Measurements from ENCODE around the gene PSIP1.
"Not testable (repeated sequence)": the region's sequence is repeated elsewhere in the genome, so short reads cannot be mapped to it uniquely, and the experiment has no call there.

Gene PSIP1

GRCh38 chr9:15430920-15431844, 79.6 kb downstream of the PSIP1 start:
- no peak for DNase-seq

GRCh38 chr9:15427702-15428101, 83.1 kb downstream of the PSIP1 start:
- DNase-seq, result not testable (repeated sequence)

GRCh38 chr9:15426019-15426418, 84.8 kb downstream of the PSIP1 start:
- no peak for DNase-seq

GRCh38 chr9:15423231-15423985, 87.4 kb downstream of the PSIP1 start:
- no peak for DNase-seq

- DNase-seq, result peak; percentile 84 to 87
Measured at GRCh38 chr9:15422372-15423230, 88.2 kb downstream of the PSIP1 start, which contains the start of gene SNAPC3. Gene SNAPC3 (plus strand): TSS chr9:15422876. CDS start chr9:15422880, 4 bp downstream.

- DNase-seq, result no peak
Measured at GRCh38 chr9:15421990-15422371, 88.8 kb downstream of the PSIP1 start.

- no peak for DNase-seq
Measured at GRCh38 chr9:15421532-15421931, 89.2 kb downstream of the PSIP1 start.

- DNase-seq, result no peak
Measured at GRCh38 chr9:15420796-15421195, 90.0 kb downstream of the PSIP1 start.

- DNase-seq, result no peak
Measured at GRCh38 chr9:15417626-15418025, 93.1 kb downstream of the PSIP1 start.

- DNase-seq, result peak; percentile 25 to 39
Measured at GRCh38 chr9:15416880-15417279, 93.9 kb downstream of the PSIP1 start.

Data from activated CD4-positive, alpha-beta T cell treated with anti-CD3 and anti-CD28 coated beads, Interleukin-2, amount 50 U/mL, for 4 hours (primary cell).